Fibroblast of mammary gland (primary cell): ENCODE data around the gene GBGT1.

Source experiments
- DNase-seq: peaks from one replicate; pipeline ENCODE4 v3.0.0-alpha.2; 2010; ENCODE audit warnings: low read depth
- H3K4me3 ChIP-seq: 2 replicates; pipeline ENCODE4 v1.5.1; 2011; ENCODE audit warnings: low read depth, mild to moderate bottlenecking, low read length, moderate library complexity; ENCODE audit not compliant: control insufficient read depth
- CTCF ChIP-seq: conservative IDR thresholded peaks from 2 replicates; pipeline ENCODE4 v1.5.1; 2011; ENCODE audit warnings: low read depth, low read length, inconsistent platforms; ENCODE audit not compliant: control insufficient read depth, insufficient read depth

Gene GBGT1

GRCh38 chr9:133118179-133118520, 45.6 kb downstream of the GBGT1 start:
- no peak for TF ChIP-seq CTCF
- H3K4me3 ChIP-seq, result no peak overlapping the region
- no peak for DNase-seq

- TF ChIP-seq CTCF, result no peak
- DNase-seq, result peak; percentile 42
- no peak overlapping the region for H3K4me3 ChIP-seq
These were observed 46.2 kb downstream of the GBGT1 start for GRCh38 chr9:133117271-133118178.

GRCh38 chr9:133116346-133117231, 47.1 kb downstream of the GBGT1 start:
- DNase-seq, result no peak
- H3K4me3 ChIP-seq, result no peak overlapping the region
- no peak for TF ChIP-seq CTCF

- DNase-seq, result peak; percentile 61
- TF ChIP-seq CTCF, result no peak
These were observed 47.9 kb downstream of the GBGT1 start for GRCh38 chr9:133115604-133116345.

GRCh38 chr9:133114886-133115603, 48.7 kb downstream of the GBGT1 start:
- no peak for TF ChIP-seq CTCF
- DNase-seq, result no peak
- H3K4me3 ChIP-seq, result no peak overlapping the region

More at GRCh38 chr9:133115604-133116345, 47.9 kb downstream of the GBGT1 start:
- no peak overlapping the region for H3K4me3 ChIP-seq
